ENCODE data around the gene TCF12.

The TCF12 gene

GRCh38 chr15:57034613-57035012 is 116.2 kb downstream of the TCF12 start:
- Histone ChIP-seq H3K4me2 (ENCODE audit: low read length) (no peak overlapping the region), H3F3A (ENCODE audit: insufficient read depth, low read length) (no peaks in the 10 kb centered on the region), H4K20me1 (ENCODE audit: insufficient read depth, low read length) (no peaks in the 10 kb centered on the region), H2AFZ (ENCODE audit: low read length) (no peak overlapping the region), H3K27me3 (ENCODE audit: insufficient read depth, low read length) (no peaks in the 10 kb centered on the region), H3K27ac (ENCODE audit: low read depth, low read length, poor library complexity, severe bottlenecking) (no peak overlapping the region), H3K9me2 (ENCODE audit: low read depth, low read length) (no peaks in the 10 kb centered on the region), H3K4me1 (ENCODE audit: insufficient read depth, low read length, severe bottlenecking) (peaks cover 21% of the 10 kb centered on the region), H3K4me3 (ENCODE audit: low read depth, low read length, poor library complexity, severe bottlenecking) (no peak overlapping the region), H3K79me2 (ENCODE audit: insufficient read depth, low read length) (peaks cover 86% of the 10 kb centered on the region), H3K36me3 (ENCODE audit: insufficient read depth, low read length) (no peaks in the 10 kb centered on the region), H3K9ac (ENCODE audit: low read length) (no peak overlapping the region), H3K9me3 (ENCODE audit: low read length) (no peaks in the 10 kb centered on the region)
- no peak for TF ChIP-seq EZH2 (IDR thresholded peaks at IDR 0.05; ENCODE audit: borderline replicate concordance, low read length)
- TF ChIP-seq CTCF (IDR thresholded peaks at IDR 0.05; ENCODE audit: low read length): no peak

- Histone ChIP-seq H3K9me2 (ENCODE audit: low read depth, low read length) (no peaks in the 10 kb centered on the region), H3K4me1 (ENCODE audit: insufficient read depth, low read length, severe bottlenecking) (peaks cover 21% of the 10 kb centered on the region), H3K36me3 (ENCODE audit: insufficient read depth, low read length) (no peaks in the 10 kb centered on the region), H3K27ac (ENCODE audit: low read depth, low read length, poor library complexity, severe bottlenecking) (no peak overlapping the region), H2AFZ (ENCODE audit: low read length) (no peak overlapping the region), H3K9me3 (ENCODE audit: low read length) (no peaks in the 10 kb centered on the region), H3K27me3 (ENCODE audit: insufficient read depth, low read length) (no peaks in the 10 kb centered on the region), H3F3A (ENCODE audit: insufficient read depth, low read length) (no peaks in the 10 kb centered on the region), H3K9ac (ENCODE audit: low read length) (no peak overlapping the region), H4K20me1 (ENCODE audit: insufficient read depth, low read length) (no peaks in the 10 kb centered on the region), H3K4me2 (ENCODE audit: low read length) (no peak overlapping the region), H3K4me3 (ENCODE audit: low read depth, low read length, poor library complexity, severe bottlenecking) (no peak overlapping the region), H3K79me2 (ENCODE audit: insufficient read depth, low read length) (peaks cover 85% of the 10 kb centered on the region)
- TF ChIP-seq CTCF (IDR thresholded peaks at IDR 0.05; ENCODE audit: low read length): no peak
- TF ChIP-seq EZH2 (IDR thresholded peaks at IDR 0.05; ENCODE audit: borderline replicate concordance, low read length): no peak
Measured at GRCh38 chr15:57035664-57036063, 117.2 kb downstream of the TCF12 start.

GRCh38 chr15:57036352-57036751 is 117.9 kb downstream of the TCF12 start:
- no peak overlapping the region for H3K27ac ChIP-seq (ENCODE audit: low read depth, low read length, poor library complexity, severe bottlenecking)
- no peaks in the 10 kb centered on the region for H3K9me3 ChIP-seq (ENCODE audit: low read length)
- H3K36me3 ChIP-seq (ENCODE audit: insufficient read depth, low read length): no peaks in the 10 kb centered on the region
- H3K27me3 ChIP-seq (ENCODE audit: insufficient read depth, low read length): no peaks in the 10 kb centered on the region
- H3F3A ChIP-seq (ENCODE audit: insufficient read depth, low read length): no peaks in the 10 kb centered on the region
- H3K4me3 ChIP-seq (ENCODE audit: low read depth, low read length, poor library complexity, severe bottlenecking): no peak overlapping the region
- H4K20me1 ChIP-seq (ENCODE audit: insufficient read depth, low read length): no peaks in the 10 kb centered on the region
- TF ChIP-seq CTCF (IDR thresholded peaks at IDR 0.05; ENCODE audit: low read length) (no peak), EZH2 (IDR thresholded peaks at IDR 0.05; ENCODE audit: borderline replicate concordance, low read length) (no peak)
- no peak overlapping the region for H3K9ac ChIP-seq (ENCODE audit: low read length)
- H3K4me1 ChIP-seq (ENCODE audit: insufficient read depth, low read length, severe bottlenecking): peaks cover 17% of the 10 kb centered on the region
- no peak overlapping the region for H2AFZ ChIP-seq (ENCODE audit: low read length)
- peaks cover 85% of the 10 kb centered on the region for H3K79me2 ChIP-seq (ENCODE audit: insufficient read depth, low read length)
- no peak overlapping the region for H3K4me2 ChIP-seq (ENCODE audit: low read length)
- H3K9me2 ChIP-seq (ENCODE audit: low read depth, low read length): no peaks in the 10 kb centered on the region
